Endothelial cell of umbilical vein (primary cell): ENCODE data around the gene SRP14.

ENCODE experiments used
- CTCF ChIP-seq, 2 donors: IDR thresholded peaks; 1 replicate in 1 of 2; 2 replicates in 1 of 2; pipeline ENCODE4 v1.5.1; 2011; ENCODE audit warnings: low read length in 2 of 2, mild to moderate bottlenecking in 2 of 2, moderate library complexity in 2 of 2, control low read depth in 1 of 2, inconsistent platforms in 1 of 2, low read depth in 1 of 2; ENCODE audit not compliant: insufficient read depth in 1 of 2; ENCODE audit errors: extremely low read depth in 1 of 2
- EZH2 ChIP-seq: IDR thresholded peaks from 2 replicates; pipeline ENCODE4 v1.6.1; 2012; ENCODE audit warnings: borderline replicate concordance, low read depth, mild to moderate bottlenecking, moderate library complexity, low read length, inconsistent platforms; ENCODE audit not compliant: severe bottlenecking
- FOS ChIP-seq: IDR thresholded peaks from 2 replicates; pipeline ENCODE4 v1.6.1; 2011; ENCODE audit warnings: mild to moderate bottlenecking, low read length, moderate library complexity, borderline replicate concordance; ENCODE audit not compliant: insufficient read depth
- JUN ChIP-seq: IDR thresholded peaks from 2 replicates; pipeline ENCODE4 v1.6.1; 2011; ENCODE audit warnings: borderline replicate concordance, low read depth; ENCODE audit not compliant: insufficient read length, insufficient read depth
- MAX ChIP-seq: IDR thresholded peaks from 2 replicates; pipeline ENCODE4 v1.6.1; 2011; ENCODE audit not compliant: insufficient read depth, insufficient read length
- MYC ChIP-seq: IDR thresholded peaks from one replicate; pipeline ENCODE4 v1.6.1; 2011; ENCODE audit warnings: mild to moderate bottlenecking, low read depth, low read length
- POLR2A ChIP-seq: IDR thresholded peaks from 2 replicates; pipeline ENCODE4 v1.6.1; 2012; ENCODE audit warnings: low read depth, mild to moderate bottlenecking, control low read depth, low read length
- POLR2AphosphoS5 ChIP-seq: IDR thresholded peaks from 2 replicates; pipeline ENCODE4 v1.6.1; 2012; ENCODE audit warnings: low read depth, mild to moderate bottlenecking, control low read depth, low read length, moderate library complexity; ENCODE audit not compliant: insufficient read depth

GRCh38 chr15:39990706-39991105 is 48.3 kb downstream of the SRP14 start:
- no peak for TF ChIP-seq CTCF (IDR thresholded peaks at IDR 0.05; ENCODE audit: extremely low read depth in 1 of 2, insufficient read depth in 1 of 2, low read depth in 1 of 2, low read length in 2 of 2)
- TF ChIP-seq MAX: no peak
- TF ChIP-seq FOS: no peak
- TF ChIP-seq JUN: no peak
- TF ChIP-seq POLR2A: no peak
- TF ChIP-seq EZH2: no peak
- no peak for TF ChIP-seq POLR2AphosphoS5
- no peak for TF ChIP-seq MYC
